Stimulated activated naive CD8-positive, alpha-beta T cell treated with anti-CD3 and anti-CD28 coated beads, Interleukin-15, Interleukin-2, amounts not matched to agents 100 U/mL and 50 U/mL, for 24 hours (primary cell): ENCODE data around the gene DPT.

Experiments
- ATAC-seq: fragments of 150-1000 bp; cut with Tn5 transposase; one replicate; pipeline ENCODE4 v1.10.0; 2021
- DNase-seq: peaks from one replicate; pipeline ENCODE4 v3.0.0; 2021

The DPT gene

GRCh38 chr1:168735974-168736373 lies 7.0 kb upstream of the DPT start:
- ATAC-seq: no peak
- DNase-seq: no peak

- no peak for ATAC-seq
- no peak for DNase-seq
Observed at GRCh38 chr1:168734946-168735345, 5.9 kb upstream of the DPT start.

DNA sequence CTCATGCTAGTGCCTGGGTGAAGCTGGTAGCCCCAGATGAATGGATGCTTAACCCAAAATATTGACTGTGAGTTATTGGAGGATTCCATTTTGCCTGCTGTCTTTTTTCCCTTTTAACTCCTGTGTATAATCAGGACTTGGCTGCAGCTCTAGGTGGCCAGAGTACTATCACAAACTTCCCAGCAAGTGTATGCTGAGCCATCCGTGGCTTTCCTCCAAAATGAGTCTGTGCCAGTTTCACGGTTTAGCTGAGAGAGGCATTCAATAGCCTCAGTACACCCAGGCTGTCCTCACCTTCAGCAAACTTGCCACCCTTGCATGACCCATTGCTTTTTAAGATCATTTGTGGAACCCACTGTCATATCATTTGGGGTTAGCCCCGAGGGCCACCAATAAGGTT lies 5.3 kb upstream of the DPT start:
- ATAC-seq (no peak), DNase-seq (no peak)

DNA sequence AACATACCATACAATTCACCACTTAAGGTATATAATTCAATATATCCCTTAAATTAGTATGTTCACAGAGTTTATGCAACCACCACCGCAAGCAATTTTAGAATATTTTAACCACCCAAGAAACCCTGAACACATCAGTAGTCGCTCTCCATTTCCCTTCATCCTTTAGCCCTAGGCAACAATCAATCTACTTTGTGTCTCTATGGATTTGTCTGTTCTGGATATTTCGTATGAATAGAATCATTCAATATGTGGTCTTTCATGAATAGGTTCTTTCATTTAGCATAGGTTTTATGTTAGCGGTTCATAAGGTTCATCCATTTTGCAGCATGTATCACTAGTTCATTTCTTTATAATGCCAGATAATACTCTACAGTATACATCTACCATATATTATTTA lies 4.2 kb upstream of the DPT start:
- no peak for DNase-seq
- no peak for ATAC-seq

GRCh38 chr1:168732736-168733135 lies 3.7 kb upstream of the DPT start:
- ATAC-seq: no peak
- DNase-seq: no peak

GRCh38 chr1:168731244-168731953 lies 2.4 kb upstream of the DPT start:
- no peak for ATAC-seq

DNA sequence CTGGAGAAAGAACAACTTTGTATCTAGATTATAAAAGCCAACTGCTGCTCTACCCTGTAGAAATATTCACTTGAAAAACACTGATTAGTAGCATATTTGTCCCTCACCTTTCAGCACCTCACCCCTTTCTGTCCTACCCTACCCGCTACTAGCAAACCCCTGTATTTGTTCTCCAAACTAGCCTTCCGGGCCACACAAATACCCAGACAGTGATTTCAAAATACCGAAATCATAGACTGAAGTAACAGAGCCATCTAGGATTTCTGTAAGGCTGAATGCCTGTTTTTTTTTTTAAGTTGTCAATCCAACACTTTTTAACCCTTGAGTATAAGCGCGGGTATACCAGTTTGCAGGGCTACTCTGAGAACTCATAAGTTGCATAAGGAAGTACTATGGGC lies 398 bp upstream of the DPT start:
- DNase-seq: no peak
- no peak for ATAC-seq

More at GRCh38 chr1:168731244-168731953, 2.4 kb upstream of the DPT start:
- no peak for DNase-seq

- DNase-seq (no peak), ATAC-seq (no peak)
Observed at GRCh38 chr1:168726719-168727118, 2.3 kb downstream of the DPT start.

DNA sequence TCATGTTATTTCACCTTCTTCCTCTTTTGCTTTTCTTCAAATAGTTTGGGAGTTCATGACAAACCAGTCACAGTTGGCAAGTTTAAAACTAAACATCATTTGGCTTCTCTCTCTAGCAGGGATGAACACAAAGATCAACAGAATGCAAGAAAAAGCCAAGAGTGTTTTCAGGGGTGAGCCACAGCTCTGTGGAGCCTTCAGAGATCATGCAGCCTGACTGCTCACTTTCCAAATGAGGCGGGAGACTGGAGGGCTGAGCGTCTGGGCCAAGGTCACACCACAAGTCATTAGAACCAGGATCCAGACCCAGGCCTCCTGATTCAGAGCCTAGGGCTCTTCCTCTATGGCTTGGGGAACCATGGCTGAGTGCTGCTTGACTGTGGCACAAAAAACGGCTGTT lies 2.7 kb downstream of the DPT start:
- ATAC-seq (no peak), DNase-seq (no peak)

DNA sequence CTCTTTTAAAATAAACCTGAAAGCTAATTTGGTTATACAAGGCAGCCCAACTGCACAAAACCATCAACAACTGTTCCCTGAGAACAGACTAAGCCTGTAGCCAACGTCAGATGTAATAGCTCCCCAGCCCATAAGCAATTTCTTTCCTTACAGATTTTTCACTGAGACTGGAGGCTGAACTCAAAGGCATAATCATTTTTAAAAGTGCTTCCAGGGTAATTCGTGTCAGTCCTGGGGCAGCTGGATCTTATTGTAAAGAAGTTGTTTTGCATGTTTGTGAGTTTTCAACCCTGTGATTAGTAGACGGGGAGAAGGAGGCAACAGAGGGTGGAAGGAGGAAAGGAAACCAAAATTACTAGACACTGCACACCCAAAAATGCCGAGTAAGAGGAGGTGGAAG lies 3.2 kb downstream of the DPT start:
- ATAC-seq (no peak), DNase-seq (no peak)

DNA sequence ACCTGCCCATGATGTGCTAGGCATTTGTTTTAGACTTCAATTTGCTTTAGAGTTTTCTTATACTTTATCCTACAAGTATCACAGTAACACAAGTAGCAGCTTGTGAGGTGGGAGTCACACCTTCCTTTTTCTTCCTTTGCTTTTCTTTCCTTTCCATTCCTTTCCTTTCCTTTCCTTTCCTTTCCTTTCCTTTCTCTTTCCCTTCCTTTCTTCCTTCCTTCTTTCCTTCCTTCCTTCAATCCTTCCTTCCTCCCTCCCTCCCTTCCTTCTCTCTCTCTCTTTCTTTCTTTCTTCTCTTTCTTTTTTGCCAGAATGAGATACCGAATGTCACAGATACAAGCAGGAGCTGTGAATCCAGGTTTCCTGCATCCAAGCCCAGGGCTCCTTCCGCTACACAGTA lies 3.9 kb downstream of the DPT start:
- ATAC-seq (no peak), DNase-seq (no peak)

DNA sequence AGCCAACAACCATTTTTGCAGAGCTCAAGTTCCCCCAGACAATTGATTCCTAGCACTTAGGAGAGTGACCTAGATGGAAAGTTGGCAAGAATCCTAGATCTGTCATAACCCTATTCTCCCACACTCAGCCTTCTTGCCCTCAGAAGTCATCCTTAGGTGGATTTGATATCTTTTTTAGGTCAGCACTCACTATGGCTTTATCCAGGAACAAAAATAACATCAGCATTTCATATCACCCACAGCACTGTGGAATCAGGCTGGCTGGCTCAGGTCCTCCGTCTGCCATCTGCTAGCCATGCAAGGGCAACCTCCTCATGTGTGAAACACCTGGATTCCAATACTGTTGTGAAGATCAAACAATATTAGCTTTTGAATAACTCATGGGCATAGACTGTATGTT lies 6.0 kb downstream of the DPT start:
- ATAC-seq (no peak), DNase-seq (no peak)

- DNase-seq (no peak), ATAC-seq (no peak)
Observed at GRCh38 chr1:168720839-168721238, 8.2 kb downstream of the DPT start.

DNA sequence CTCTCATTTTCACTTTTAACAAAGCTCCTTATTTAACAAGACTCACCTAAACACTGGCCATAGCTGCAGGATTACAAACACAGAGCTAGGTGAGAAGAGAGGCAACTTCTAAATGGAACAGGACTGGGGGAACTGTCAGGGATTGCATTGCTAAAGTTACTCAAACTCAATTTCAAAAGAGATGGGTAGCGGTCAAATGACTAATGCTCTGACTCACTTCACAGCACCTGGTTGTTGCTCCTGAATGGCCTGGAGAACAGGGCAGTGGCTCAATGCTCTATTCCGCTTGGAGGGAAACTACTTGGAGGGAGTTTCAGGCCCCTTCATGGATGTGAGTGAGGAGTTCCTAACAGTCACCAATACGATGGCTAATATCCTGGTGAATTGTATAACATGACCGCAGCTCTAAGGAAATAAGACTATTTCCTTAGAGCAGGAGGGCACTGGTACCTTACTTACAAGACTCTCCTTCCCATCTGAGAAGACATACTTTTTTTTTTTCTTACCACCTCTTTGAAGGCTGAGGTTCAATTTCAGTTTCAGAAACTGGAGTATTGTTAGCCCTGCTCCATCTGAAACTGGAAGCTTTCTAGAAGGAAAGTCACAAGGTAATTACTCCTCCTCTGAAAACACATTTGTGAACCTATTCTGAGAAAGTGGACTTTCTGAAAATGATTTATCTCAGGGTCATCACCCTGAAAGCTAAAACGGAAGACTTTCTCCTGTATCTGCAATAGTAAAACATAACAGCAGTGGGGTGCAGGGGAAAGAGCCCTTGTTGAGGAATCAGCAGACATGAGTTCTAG lies 9.5 kb downstream of the DPT start:
- no peak for DNase-seq
- ATAC-seq: no peak

- DNase-seq: no peak
- no peak for ATAC-seq
Observed at GRCh38 chr1:168717906-168718891, 10.8 kb downstream of the DPT start.

GRCh38 chr1:168714012-168714411 lies 15.0 kb downstream of the DPT start:
- ATAC-seq (no peak), DNase-seq (no peak)

GRCh38 chr1:168709405-168710363 lies 19.3 kb downstream of the DPT start:
- DNase-seq (no peak), ATAC-seq (no peak)

GRCh38 chr1:168708698-168709404 lies 20.2 kb downstream of the DPT start:
- no peak for DNase-seq
- no peak for ATAC-seq

- no peak for DNase-seq
- ATAC-seq: no peak
Observed at GRCh38 chr1:168706391-168706992, 22.5 kb downstream of the DPT start.

DNA sequence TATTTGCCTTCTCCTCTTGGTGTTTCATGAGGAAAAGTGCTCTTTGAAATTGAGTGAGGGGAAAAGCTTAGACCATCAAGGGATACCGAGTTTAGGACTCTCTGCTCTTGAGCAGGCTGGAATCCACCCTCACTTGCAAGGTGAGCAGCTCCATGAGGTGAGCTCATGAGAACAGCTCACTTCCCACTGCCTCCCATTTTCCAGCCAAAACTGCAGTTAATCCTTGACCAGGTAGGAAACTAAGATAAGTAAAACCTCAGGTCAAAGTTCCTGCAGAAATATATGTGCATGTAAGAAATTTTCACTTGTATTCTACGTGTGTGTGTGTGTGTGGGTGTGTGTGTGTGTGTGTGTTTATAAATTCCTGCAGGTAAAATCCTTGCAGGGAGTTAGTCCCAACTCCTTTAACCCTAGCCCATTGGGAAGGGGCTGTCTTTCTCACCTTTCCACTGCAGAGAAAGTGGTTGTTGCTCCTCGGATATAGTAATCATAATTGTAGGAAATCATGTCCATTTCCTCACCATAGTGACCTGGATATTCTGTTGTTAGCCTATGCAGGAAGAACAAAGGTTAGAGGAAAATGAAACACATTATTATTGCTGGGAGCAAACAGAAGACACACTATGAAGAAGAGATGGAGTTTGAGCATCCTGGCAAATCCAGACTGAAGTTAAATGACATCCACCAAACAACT lies 28.3 kb downstream of the DPT start:
- no peak for DNase-seq
- no peak for ATAC-seq
